Brain microvascular endothelial cell (primary cell): ENCODE data around the gene ACOT9.

Source experiments
- DNase-seq: peaks from one replicate; pipeline ENCODE4 v3.0.0-alpha.2; 2020
- H3K27ac ChIP-seq: fragments of 250-450 bp; sonication (Bioruptor Pico); 2 replicates; pipeline ENCODE4 v1.5.1; 2020; ENCODE audit warnings: mild to moderate bottlenecking, moderate library complexity
- H3K27me3 ChIP-seq: fragments of 250-450 bp; sonication (Bioruptor Pico); replicated peaks from 2 replicates; pipeline ENCODE4 v1.5.1; 2020; ENCODE audit warnings: mild to moderate bottlenecking
- H3K36me3 ChIP-seq: fragments of 250-450 bp; sonication (Bioruptor Pico); replicated peaks from 2 replicates; pipeline ENCODE4 v1.5.1; 2020; ENCODE audit warnings: mild to moderate bottlenecking
- H3K4me3 ChIP-seq: 2 replicates; pipeline ENCODE4 v1.5.1; 2011; ENCODE audit warnings: low read depth, mild to moderate bottlenecking, control low read depth, low read length, moderate library complexity
- CTCF ChIP-seq: IDR thresholded peaks from 2 replicates; pipeline ENCODE4 v1.5.1; 2011; ENCODE audit warnings: low read depth, mild to moderate bottlenecking, moderate library complexity, low read length, control low read depth, inconsistent platforms; ENCODE audit errors: missing control alignments
- in situ Hi-C: cut with HindIII; loops from 2 replicates; pipeline ENCODE4 v1.10.0; 2017; ENCODE audit warnings: low sequenced_read_pairs, low pct_ligation_motif_present

ACOT9 gene

GRCh38 chrX:23787745-23788118, 44.7 kb upstream of the ACOT9 start:
- DNase-seq = no peak
- Histone ChIP-seq H3K27me3 (no peaks in the 10 kb centered on the region), H3K27ac (no peak overlapping the region), H3K36me3 (peaks cover 15% of the 10 kb centered on the region), H3K4me3 (no peak overlapping the region)
- in situ Hi-C loops = no loop called here
- TF ChIP-seq CTCF = no peak

- in situ Hi-C loops = no loop called here
- no peak overlapping the region for H3K27ac ChIP-seq
Measured at GRCh38 chrX:23786268-23786815, 43.3 kb upstream of the ACOT9 start.

GRCh38 chrX:23785580-23785979, 42.5 kb upstream of the ACOT9 start:
- Histone ChIP-seq H3K36me3 (peaks cover 15% of the 10 kb centered on the region), H3K27ac (no peak overlapping the region), H3K27me3 (no peaks in the 10 kb centered on the region), H3K4me3 (no peak overlapping the region)
- TF ChIP-seq CTCF = no peak
- DNase-seq = no peak
- in situ Hi-C loops = no loop called here

More at GRCh38 chrX:23786268-23786815, 43.3 kb upstream of the ACOT9 start:
- no peak for TF ChIP-seq CTCF
- Histone ChIP-seq H3K36me3 (peaks cover 15% of the 10 kb centered on the region), H3K27me3 (no peaks in the 10 kb centered on the region), H3K4me3 (no peak overlapping the region)
- peak; percentile 24 for DNase-seq

GRCh38 chrX:23784470-23785331, 41.6 kb upstream of the ACOT9 start:
- H3K36me3 ChIP-seq = peaks cover 15% of the 10 kb centered on the region
- TF ChIP-seq CTCF = no peak
- DNase-seq = peak; percentile 20
- in situ Hi-C loops = no loop called here
- peak overlapping the region; percentile 83 for H3K27ac ChIP-seq
- H3K27me3 ChIP-seq = no peaks in the 10 kb centered on the region
- peak overlapping the region; percentile 83 for H3K4me3 ChIP-seq

GRCh38 chrX:23783589-23784469, 40.8 kb upstream of the ACOT9 start:
- in situ Hi-C loops = no loop called here
- DNase-seq = no peak

More at GRCh38 chrX:23783589-23784469, 40.8 kb upstream of the ACOT9 start:
- no peak for TF ChIP-seq CTCF
- Histone ChIP-seq H3K27me3 (no peaks in the 10 kb centered on the region), H3K27ac (peak overlapping the region; percentile 83), H3K36me3 (peaks cover 15% of the 10 kb centered on the region), H3K4me3 (peak overlapping the region; percentile 83)
